GM12878 (cell line): ENCODE data around the gene S100A14.

Experiments used
- ATF2 ChIP-seq: IDR thresholded peaks from 2 replicates; pipeline ENCODE4 v1.6.1; 2012; ENCODE audit warnings: low read length, inconsistent platforms
- CTCF ChIP-seq, 3 experiments: IDR thresholded peaks in 2 of 3; conservative IDR thresholded peaks in 1 of 3; 2 replicates each; pipeline ENCODE4 v1.5.1; 2011; ENCODE audit warnings: low read depth in 3 of 3, low read length in 3 of 3, mild to moderate bottlenecking in 3 of 3, control low read depth in 2 of 3, moderate library complexity in 2 of 3, inconsistent platforms in 1 of 3, mixed read lengths in 1 of 3; ENCODE audit not compliant: control insufficient read depth in 2 of 3, insufficient read depth in 1 of 3; ENCODE audit errors: extremely low read depth in 1 of 3
- ESRRA ChIP-seq: IDR thresholded peaks from 2 replicates; pipeline ENCODE4 v1.6.1; 2012; ENCODE audit warnings: mild to moderate bottlenecking, low read length, improper control_type of control experiment
- FOXK2 ChIP-seq: fragments of 450-650 bp; IDR thresholded peaks from 2 replicates; pipeline ENCODE4 v1.6.1; 2017; ENCODE audit warnings: mild to moderate bottlenecking, moderate library complexity
- GABPA ChIP-seq: IDR thresholded peaks from 2 replicates; pipeline ENCODE4 v1.6.1; 2014; ENCODE audit warnings: antibody characterized with exemption, low read depth, mild to moderate bottlenecking, inconsistent platforms
- POLR2A ChIP-seq: IDR thresholded peaks from 2 replicates; pipeline ENCODE4 v1.6.1; 2011; ENCODE audit warnings: low read depth, mild to moderate bottlenecking, low read length
- RAD21 ChIP-seq: IDR thresholded peaks from 2 replicates; pipeline ENCODE4 v1.6.1; 2011; ENCODE audit warnings: mild to moderate bottlenecking, low read depth, low read length, moderate library complexity; ENCODE audit not compliant: insufficient read depth
- RB1 ChIP-seq: fragments of 450-650 bp; formaldehyde crosslinking; IDR thresholded peaks from 2 replicates; pipeline ENCODE4 v1.6.1; 2017; ENCODE audit warnings: mild to moderate bottlenecking, borderline replicate concordance
- TCF7 ChIP-seq: IDR thresholded peaks from 2 replicates; pipeline ENCODE4 v1.6.1; 2014; ENCODE audit warnings: antibody characterized with exemption, borderline replicate concordance
- YY1 ChIP-seq: IDR thresholded peaks from 2 replicates; pipeline ENCODE4 v1.6.1; 2011; ENCODE audit warnings: low read depth, mild to moderate bottlenecking, low read length

GRCh38 chr1:153636312-153636711 is 20.2 kb upstream of the S100A14 start:
- TF ChIP-seq POLR2A (no peak), ESRRA (no peak), CTCF (IDR thresholded peaks at IDR 0.05 in 2 of 3, conservative IDR thresholded peaks at IDR 0.05 in 1 of 3; ENCODE audit: control insufficient read depth in 2 of 3, extremely low read depth in 1 of 3, insufficient read depth in 1 of 3, low read depth in 3 of 3, low read length in 3 of 3) (no peak), YY1 (no peak), ATF2 (no peak), FOXK2 (no peak), RB1 (no peak), TCF7 (no peak), GABPA (no peak), RAD21 (no peak)
